Smooth muscle cell (in vitro differentiated cells): ENCODE measurements around the gene CDKN2A. TPM values are rescaled to one million over a fixed set of nuclear protein-coding genes. Genes with fewer than 3 reads are reported as not detected.

ENCODE experiments used
- DNase-seq: peaks from one replicate; lab custom pipeline; 2025; ENCODE audit not compliant: unreplicated experiment; lab: John Stamatoyannopoulos, UW
- H2AFZ ChIP-seq: fragments of 200-600 bp; sonication (generic); 2 replicates; pipeline ENCODE4 v1.6.0; 2016; ENCODE audit warnings: antibody characterized with exemption, low read depth, mild to moderate bottlenecking
- H3F3A ChIP-seq: fragments of 200-600 bp; sonication (generic); 2 replicates; pipeline ENCODE4 v1.6.0; 2017; ENCODE audit warnings: antibody characterized with exemption, low read depth
- H3K27ac ChIP-seq: fragments of 200-600 bp; sonication (generic); 2 replicates; pipeline ENCODE4 v1.5.1; 2016; ENCODE audit warnings: low read depth, mild to moderate bottlenecking
- H3K27me3 ChIP-seq: fragments of 200-600 bp; sonication (generic); 2 replicates; pipeline ENCODE4 v1.6.1; 2016; ENCODE audit warnings: low read depth, mild to moderate bottlenecking
- H3K36me3 ChIP-seq: fragments of 200-600 bp; sonication (generic); 2 replicates; pipeline ENCODE4 v1.5.1; 2016; ENCODE audit warnings: low read depth
- H3K4me1 ChIP-seq: fragments of 200-600 bp; sonication (generic); 2 replicates; pipeline ENCODE4 v1.5.1; 2016; ENCODE audit warnings: low read depth
- H3K4me2 ChIP-seq: fragments of 200-600 bp; sonication (generic); 2 replicates; pipeline ENCODE4 v1.6.0; 2016; ENCODE audit warnings: mild to moderate bottlenecking
- H3K4me3 ChIP-seq: fragments of 200-600 bp; sonication (generic); 2 replicates; pipeline ENCODE4 v1.5.1; 2016; ENCODE audit warnings: mild to moderate bottlenecking
- H3K79me2 ChIP-seq: fragments of 200-600 bp; sonication (generic); 2 replicates; pipeline ENCODE4 v1.6.0; 2016; ENCODE audit warnings: low read depth, mild to moderate bottlenecking
- H3K9ac ChIP-seq: fragments of 200-600 bp; sonication (generic); 2 replicates; pipeline ENCODE4 v1.6.0; 2016; ENCODE audit warnings: low read depth
- H3K9me3 ChIP-seq: fragments of 200-600 bp; sonication (generic); replicated peaks from 2 replicates; pipeline ENCODE4 v1.5.1; 2016; ENCODE audit warnings: low read depth
- H4K20me1 ChIP-seq: fragments of 200-600 bp; sonication (generic); 2 replicates; pipeline ENCODE4 v1.6.0; 2016; ENCODE audit warnings: low read depth
- WGBS: methylation state at CpG from one replicate; pipeline ENCODE4 v1.1.7; 2016; ENCODE audit warnings: low lambda C conversion rate; 5-methylcytosine and 5-hydroxymethylcytosine counted together
- polyA plus RNA-seq: library from polyadenylated mRNA; unstranded; fragments of >200 nt; fragmentation: Nextera tagmentation; extraction: Ambion mirVana; gene quantifications from 2 replicates; pipeline ENCODE4 v1.2.1, GENCODE V29; 2016
- total RNA-seq: library from RNA; depleted of rRNA; stranded (reverse); fragments of >200 nt; gene quantifications from 2 replicates; pipeline ENCODE4 v1.2.3, GENCODE V29; 2014
- TF ChIP-seq, protein P1 (sequence below): fragments of 200-600 bp; sonication (generic); IDR thresholded peaks from 2 replicates; pipeline ENCODE4 v1.5.1; 2017; ENCODE audit warnings: borderline replicate concordance, mild to moderate bottlenecking, antibody characterized with exemption; ENCODE audit not compliant: insufficient read depth, poor library complexity, severe bottlenecking

Gene CDKN2A
- total and polyA plus RNA-seq, 2 experiments from 2014 or later, result 69.4 to 77.5 TPM

DNA sequence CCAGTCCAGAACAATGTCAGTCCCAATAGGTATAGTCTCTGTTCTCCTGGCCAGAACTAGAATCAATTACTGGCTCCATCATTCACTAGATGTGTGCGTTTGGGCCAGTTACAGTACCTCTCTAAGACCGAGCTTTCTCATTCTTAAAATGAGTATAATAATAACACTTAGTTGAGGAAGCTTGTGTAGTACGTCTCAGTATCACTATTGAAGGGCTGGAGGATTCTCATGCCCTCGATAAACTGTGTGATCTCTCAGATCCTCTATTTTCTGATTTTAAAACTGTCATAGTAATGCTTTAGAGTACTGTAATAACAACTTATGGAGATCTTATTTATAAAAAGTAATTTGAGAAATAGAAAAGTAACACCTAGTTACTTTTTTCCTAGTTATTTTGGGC is 50.7 kb downstream of the CDKN2A start:
- Histone ChIP-seq H3K27ac (no peak overlapping the region), H3K4me3 (no peak overlapping the region), H4K20me1 (no peaks in the 10 kb centered on the region), H3K79me2 (no peaks in the 10 kb centered on the region), H3K9me3 (no peaks in the 10 kb centered on the region), H3K4me2 (no peak overlapping the region), H3K4me1 (no peaks in the 10 kb centered on the region), H3K27me3 (no peaks in the 10 kb centered on the region), H3F3A (no peaks in the 10 kb centered on the region), H3K9ac (no peak overlapping the region), H2AFZ (no peak overlapping the region), H3K36me3 (no peaks in the 10 kb centered on the region)
- TF ChIP-seq, protein P1, sequence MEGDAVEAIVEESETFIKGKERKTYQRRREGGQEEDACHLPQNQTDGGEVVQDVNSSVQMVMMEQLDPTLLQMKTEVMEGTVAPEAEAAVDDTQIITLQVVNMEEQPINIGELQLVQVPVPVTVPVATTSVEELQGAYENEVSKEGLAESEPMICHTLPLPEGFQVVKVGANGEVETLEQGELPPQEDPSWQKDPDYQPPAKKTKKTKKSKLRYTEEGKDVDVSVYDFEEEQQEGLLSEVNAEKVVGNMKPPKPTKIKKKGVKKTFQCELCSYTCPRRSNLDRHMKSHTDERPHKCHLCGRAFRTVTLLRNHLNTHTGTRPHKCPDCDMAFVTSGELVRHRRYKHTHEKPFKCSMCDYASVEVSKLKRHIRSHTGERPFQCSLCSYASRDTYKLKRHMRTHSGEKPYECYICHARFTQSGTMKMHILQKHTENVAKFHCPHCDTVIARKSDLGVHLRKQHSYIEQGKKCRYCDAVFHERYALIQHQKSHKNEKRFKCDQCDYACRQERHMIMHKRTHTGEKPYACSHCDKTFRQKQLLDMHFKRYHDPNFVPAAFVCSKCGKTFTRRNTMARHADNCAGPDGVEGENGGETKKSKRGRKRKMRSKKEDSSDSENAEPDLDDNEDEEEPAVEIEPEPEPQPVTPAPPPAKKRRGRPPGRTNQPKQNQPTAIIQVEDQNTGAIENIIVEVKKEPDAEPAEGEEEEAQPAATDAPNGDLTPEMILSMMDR, result no peak
- WGBS, result 90% methylated on average over 4 of the region's 4 CpGs
- no peak for DNase-seq

DNA sequence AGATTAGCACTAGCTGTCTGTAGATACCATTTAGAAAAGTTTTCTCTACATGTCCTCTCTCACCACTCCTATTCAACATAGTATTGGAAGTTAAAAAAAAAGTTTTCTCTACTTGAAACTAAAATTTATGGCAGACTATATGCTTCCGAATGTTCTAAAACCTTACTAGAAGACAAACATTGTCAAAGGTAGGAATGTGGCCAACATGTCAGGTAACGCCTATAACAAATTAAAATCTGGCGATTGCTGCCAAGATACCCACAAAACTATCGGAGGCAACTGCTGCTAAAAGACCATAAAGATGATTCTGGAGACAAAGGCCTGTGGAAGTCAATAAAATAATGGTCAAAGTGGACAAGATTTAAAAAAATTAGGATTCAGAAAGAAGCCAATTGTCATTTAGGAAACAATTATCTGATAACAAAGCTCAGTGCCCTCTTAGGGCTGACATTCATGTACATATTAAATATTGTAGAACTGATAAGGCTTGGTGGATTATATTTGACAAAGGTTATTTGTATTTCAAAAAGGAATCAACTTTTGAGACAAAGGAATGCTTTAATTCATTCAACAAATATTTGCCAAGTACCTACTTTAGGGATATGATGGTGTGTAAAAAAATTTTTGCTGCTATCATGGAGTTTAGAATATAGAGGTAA is 52.7 kb downstream of the CDKN2A start:
- Histone ChIP-seq H3K9me3 (no peaks in the 10 kb centered on the region), H2AFZ (no peak overlapping the region), H3K36me3 (no peaks in the 10 kb centered on the region), H3F3A (no peaks in the 10 kb centered on the region), H3K9ac (no peak overlapping the region), H3K27me3 (no peaks in the 10 kb centered on the region), H3K27ac (no peak overlapping the region), H3K4me2 (no peak overlapping the region), H3K79me2 (no peaks in the 10 kb centered on the region), H3K4me3 (no peak overlapping the region), H4K20me1 (no peaks in the 10 kb centered on the region), H3K4me1 (no peaks in the 10 kb centered on the region)
- TF ChIP-seq, protein P1, result no peak
- 94% methylated on average over 4 of the region's 4 CpGs for WGBS
- no peak for DNase-seq

DNA sequence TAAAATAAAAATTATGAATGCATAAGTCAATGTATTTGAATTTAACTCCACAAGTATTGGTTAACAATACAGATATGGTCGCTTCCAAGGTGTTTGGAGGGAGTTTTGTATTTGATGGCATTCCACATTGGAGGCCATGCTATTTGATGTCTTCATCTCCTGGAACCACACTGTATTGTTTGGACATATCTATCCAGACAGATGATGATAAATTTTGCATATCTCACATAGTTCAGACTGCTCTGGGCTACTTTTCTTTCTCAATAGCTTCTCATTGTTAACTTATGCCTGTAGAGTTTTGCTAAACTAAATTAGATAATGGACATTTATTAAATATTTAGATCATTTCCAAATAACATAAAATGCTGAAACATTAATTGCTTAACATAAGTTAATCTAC is 58.0 kb downstream of the CDKN2A start:
- no peaks in the 10 kb centered on the region for H4K20me1 ChIP-seq
- TF ChIP-seq, protein P1, result no peak

DNA sequence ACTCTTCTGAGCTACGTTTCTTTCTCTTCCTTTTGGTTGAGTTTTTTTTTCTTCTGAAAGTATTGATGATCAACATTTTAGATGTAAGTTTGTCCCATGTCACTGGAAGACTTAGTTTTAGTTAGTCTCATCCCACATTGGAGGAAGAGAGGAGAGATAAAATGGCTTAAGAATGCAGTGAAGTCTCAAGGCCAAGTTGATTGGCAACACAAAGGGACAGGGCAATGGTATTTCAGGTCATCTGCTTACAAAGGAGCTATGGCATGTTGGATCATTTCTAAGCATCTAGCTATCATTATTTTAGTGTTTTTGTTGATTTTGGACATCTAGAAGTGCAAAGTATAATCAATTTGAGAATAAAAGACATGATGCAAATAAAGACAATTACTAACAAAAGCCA is 58.6 kb downstream of the CDKN2A start:
- Histone ChIP-seq H3K4me2 (no peak overlapping the region), H3K4me1 (peaks cover 5% of the 10 kb centered on the region)
- 92% methylated on average over 1 of the region's 1 CpG for WGBS

More for the DNA sequence above, 58.0 kb downstream of the CDKN2A start:
- Histone ChIP-seq H3F3A (no peaks in the 10 kb centered on the region), H3K27ac (no peak overlapping the region), H3K9me3 (no peaks in the 10 kb centered on the region), H3K4me2 (no peak overlapping the region), H3K27me3 (no peaks in the 10 kb centered on the region), H3K4me1 (peaks cover 5% of the 10 kb centered on the region), H3K9ac (no peak overlapping the region), H3K4me3 (no peak overlapping the region), H3K36me3 (no peaks in the 10 kb centered on the region), H2AFZ (no peak overlapping the region), H3K79me2 (no peaks in the 10 kb centered on the region)
- DNase-seq, result no peak
- 100% methylated on average over 1 of the region's 1 CpG for WGBS

More for the DNA sequence above, 58.6 kb downstream of the CDKN2A start:
- H3K4me3 ChIP-seq, result no peak overlapping the region
- H3K9ac ChIP-seq, result no peak overlapping the region
- H3K79me2 ChIP-seq, result no peaks in the 10 kb centered on the region
- no peaks in the 10 kb centered on the region for H3K36me3 ChIP-seq
- no peaks in the 10 kb centered on the region for H4K20me1 ChIP-seq
- H3K9me3 ChIP-seq, result no peaks in the 10 kb centered on the region
- H3K27ac ChIP-seq, result no peak overlapping the region
- H3F3A ChIP-seq, result no peaks in the 10 kb centered on the region
- TF ChIP-seq, protein P1, result no peak
- no peak overlapping the region for H2AFZ ChIP-seq
- no peak for DNase-seq
- no peaks in the 10 kb centered on the region for H3K27me3 ChIP-seq
